Hematopoietic multipotent progenitor cell treated with erythropoietin and hydrocortisone succinate and interleukin-3 and kit ligand, for 6 days (in vitro differentiated cells): Measurements from ENCODE around the gene OR6K3.
"Not testable (repeated sequence)": the region's sequence is repeated elsewhere in the genome, so short reads cannot be mapped to it uniquely, and the experiment has no call there.

ENCODE experiments used
- DNase-seq: peaks from one replicate; pipeline ENCODE4 v3.0.0-alpha.2; 2015

The OR6K3 gene, protein sequence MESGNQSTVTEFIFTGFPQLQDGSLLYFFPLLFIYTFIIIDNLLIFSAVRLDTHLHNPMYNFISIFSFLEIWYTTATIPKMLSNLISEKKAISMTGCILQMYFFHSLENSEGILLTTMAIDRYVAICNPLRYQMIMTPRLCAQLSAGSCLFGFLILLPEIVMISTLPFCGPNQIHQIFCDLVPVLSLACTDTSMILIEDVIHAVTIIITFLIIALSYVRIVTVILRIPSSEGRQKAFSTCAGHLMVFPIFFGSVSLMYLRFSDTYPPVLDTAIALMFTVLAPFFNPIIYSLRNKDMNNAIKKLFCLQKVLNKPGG

DNA sequence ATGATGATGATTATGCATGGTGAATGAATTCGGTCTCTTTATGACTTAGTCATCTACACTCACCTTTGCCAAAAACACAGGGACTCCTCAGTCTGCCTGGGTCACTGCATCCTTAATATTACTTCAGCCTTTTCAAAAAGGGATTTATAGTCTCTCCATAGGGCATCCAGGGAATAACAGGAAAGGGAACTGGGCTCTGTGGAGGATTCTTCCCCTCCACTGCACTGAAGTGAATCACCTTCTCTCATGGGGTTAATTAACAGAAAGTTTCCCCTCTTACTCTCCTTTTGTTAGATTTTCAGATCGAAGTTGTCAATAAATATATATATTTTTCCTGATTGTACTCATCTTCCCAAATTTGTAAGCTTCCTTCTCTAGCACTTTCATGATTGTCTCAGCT is at the start of gene OR6K3:
Gene OR6K3 (minus strand): TSS at position 101 of the 400 bp plus-strand sequence. CDS start 2,605 bp downstream, outside the sequence.
- no peak for DNase-seq

- DNase-seq, result no peak
Observed at GRCh38 chr1:158754420-158754819, 33.9 kb upstream of the OR6K3 start, which contains the start of gene OR6K6. OR6K6 (plus strand) TSS chr1:158754720; CDS start chr1:158754888, 168 bp downstream.

DNA sequence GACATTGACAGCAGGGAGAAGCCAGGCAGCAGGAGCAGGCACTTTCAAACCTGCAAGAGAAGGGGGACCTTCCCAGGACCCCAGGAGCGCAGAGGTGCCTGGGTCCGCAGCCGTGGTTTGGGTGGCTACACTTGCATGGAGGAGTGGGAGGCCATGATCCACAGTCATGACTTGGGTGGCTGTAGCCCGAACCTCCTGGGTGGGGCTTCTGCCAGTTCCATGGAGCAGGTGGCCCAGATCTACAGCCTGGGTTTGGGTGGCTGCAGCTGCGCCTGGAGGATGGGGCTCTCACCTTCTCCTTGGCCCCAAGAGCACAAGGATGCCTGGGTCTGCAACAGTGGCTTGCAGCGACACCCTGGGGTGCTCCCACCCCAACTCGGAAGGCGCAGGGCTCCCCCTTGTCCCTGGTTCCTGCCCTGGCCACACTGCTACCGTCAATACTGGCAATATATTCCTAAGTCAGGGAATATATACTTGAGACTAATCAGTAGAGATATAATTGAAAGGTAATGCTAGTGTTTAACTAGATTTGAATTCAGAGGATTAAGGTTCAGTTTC is 31.7 kb upstream of the OR6K3 start:
- no peak for DNase-seq

DNA sequence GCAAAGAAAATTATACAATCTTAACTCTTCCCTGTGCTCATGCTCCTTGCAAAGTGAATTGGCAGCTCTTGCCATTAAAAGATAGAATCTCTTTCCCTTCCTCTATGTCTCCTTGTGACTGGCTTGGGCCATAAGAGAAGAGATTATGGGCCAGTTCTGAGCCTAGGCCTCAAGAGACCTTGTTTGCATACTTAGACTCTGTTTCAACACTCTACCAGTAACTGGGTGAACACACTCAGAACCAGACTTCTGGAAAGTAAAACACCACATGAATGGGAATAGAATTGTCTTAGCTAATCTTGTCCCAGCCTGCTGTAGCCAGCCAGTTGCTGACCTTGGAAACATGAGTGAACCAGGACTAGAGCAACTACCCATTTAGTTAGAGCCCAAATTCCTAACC is 15.3 kb upstream of the OR6K3 start:
- no peak for DNase-seq

GRCh38 chr1:158732524-158732923 is 12.0 kb upstream of the OR6K3 start:
- peak; percentile 37 for DNase-seq

- no peak for DNase-seq
Observed at GRCh38 chr1:158731707-158732106, 11.2 kb upstream of the OR6K3 start.

DNA sequence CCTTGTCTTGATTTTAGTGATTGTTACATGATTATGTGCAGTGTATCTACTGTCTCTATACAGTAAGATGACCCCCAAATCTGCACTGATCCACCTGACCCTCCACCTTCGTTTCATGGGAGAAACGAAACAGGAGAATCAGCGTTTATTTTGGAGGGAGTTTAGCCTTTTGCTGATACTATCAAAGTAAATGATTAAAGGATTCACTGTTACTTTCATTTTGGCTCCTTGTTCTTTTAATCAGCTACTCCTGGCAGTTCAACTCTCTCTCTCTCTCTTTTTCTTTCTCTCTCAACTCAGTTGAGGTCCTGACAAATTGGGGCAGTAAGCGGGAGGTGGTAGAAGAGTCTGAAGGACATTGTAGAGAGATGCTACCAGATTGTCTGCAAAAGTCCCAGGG is 9.9 kb upstream of the OR6K3 start:
- DNase-seq, result no peak

- no peak for DNase-seq
Observed at GRCh38 chr1:158728510-158729225, 8.1 kb upstream of the OR6K3 start.

- no peak for DNase-seq
Observed at GRCh38 chr1:158724442-158724841, 3.9 kb upstream of the OR6K3 start.

DNA sequence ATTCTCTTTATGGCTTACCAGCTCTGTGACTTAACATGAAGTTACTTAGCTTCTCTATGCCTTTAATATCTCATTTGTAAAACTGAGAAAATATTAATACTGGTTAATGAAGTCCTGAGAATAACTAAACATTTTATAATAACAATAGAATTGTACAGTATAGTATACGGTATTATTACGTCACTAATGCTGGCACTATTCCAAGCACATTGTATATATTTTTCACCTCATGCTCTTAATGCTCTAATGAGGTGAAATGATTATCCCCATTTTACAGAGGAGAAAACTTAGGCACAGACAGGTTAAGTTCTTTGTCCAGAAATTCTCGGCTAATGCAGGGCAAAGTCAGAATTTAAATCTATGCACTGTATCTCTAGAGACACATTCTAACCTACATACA is 856 bp downstream of the OR6K3 start:
- no peak for DNase-seq

GRCh38 chr1:158717344-158717743 is 3.2 kb downstream of the OR6K3 start:
- DNase-seq, result no peak

GRCh38 chr1:158716335-158716734 is 4.2 kb downstream of the OR6K3 start:
- no peak for DNase-seq

DNA sequence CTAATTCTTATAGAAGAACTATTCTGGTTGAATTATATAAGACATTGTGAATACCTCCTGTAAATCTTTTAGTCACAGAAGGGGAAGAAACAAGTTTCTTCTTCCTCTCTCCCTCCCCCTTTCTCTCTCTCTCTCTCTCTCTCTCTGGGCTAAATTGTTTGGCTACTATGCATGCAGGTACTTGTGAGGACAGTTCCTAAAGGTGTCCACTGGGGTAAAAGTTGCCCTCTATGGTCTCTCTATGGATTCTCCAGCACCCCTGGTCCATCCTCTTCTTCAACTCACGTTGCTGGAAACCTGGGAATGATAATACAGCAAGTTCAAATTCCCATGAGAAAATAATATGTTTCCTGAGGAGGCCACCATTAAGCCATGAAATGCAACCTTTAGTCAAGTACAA is 5.8 kb downstream of the OR6K3 start:
- no peak for DNase-seq

DNA sequence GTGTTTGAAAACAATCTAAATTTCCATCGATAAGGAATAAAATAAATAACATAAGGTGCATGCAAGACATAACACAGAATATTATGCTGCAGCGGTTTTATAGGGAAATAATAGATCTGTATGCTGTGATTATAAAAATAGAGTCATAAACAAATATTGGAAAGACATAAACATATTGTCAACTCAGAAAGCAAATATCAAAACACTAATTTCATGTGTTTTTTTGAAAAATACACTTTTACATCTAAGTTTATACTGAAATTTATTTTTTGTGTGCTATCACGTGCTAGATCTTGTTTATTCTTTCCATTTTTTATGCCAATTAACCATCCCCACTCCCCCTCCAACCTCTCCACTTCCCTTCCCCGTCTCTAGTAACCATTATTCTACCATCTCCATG is 9.4 kb downstream of the OR6K3 start:
- DNase-seq, result no peak

GRCh38 chr1:158706096-158706495 is 14.4 kb downstream of the OR6K3 start:
- no peak for DNase-seq

GRCh38 chr1:158700552-158700951 is 20.0 kb downstream of the OR6K3 start, which contains the start of gene OR6K2:
OR6K2 (minus strand) TSS chr1:158700652; CDS start chr1:158700652, 0 bp downstream.
- DNase-seq, result no peak

- DNase-seq, result peak; percentile 63
Observed at GRCh38 chr1:158694596-158694995, 25.9 kb downstream of the OR6K3 start.

GRCh38 chr1:158692356-158692755 is 28.2 kb downstream of the OR6K3 start:
- no peak for DNase-seq

- peak; percentile 96 for DNase-seq
Observed at GRCh38 chr1:158691907-158692306, 28.6 kb downstream of the OR6K3 start.

- DNase-seq, result not testable (repeated sequence)
Observed at GRCh38 chr1:158691149-158691548, 29.4 kb downstream of the OR6K3 start.

- no peak for DNase-seq
Observed at GRCh38 chr1:158689875-158690274, 30.6 kb downstream of the OR6K3 start.

DNA sequence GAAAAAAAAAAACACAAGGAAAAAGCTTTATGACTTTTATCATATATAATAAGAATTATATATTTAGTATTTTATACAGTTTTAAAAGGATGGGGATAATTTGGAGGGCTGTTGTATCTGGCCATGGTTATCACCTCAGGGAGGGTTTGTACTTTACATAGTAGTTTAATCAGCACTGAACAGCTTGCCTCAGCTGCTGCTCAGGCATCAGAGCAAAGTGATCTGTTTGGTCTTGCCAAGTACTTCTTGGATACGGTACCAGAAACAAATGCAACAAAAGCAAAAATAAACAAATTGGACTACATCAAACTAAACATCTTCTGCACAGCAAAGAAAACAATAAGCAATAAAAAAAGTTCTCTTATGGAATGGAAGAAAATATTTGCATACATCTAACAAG is 31.4 kb downstream of the OR6K3 start:
- DNase-seq, result peak; percentile 93

DNA sequence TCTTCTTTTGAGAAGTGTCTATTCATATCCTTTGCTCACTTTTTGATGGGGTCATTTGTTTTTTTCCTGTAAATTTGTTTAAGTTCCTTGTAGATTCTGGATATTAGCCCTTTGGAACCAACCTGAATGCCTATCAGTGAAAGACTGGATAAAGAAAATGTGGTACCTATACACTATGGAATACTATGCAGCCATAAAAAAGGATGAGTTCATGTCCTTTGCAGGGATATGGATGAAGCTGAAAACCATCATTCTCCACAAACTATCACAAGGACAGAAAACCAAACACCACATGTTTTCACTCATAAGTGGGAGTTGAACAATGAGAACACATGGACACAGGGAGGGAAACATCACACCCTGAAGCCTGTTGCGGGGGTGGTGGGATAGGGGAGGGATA is 32.2 kb downstream of the OR6K3 start:
- DNase-seq, result not testable (repeated sequence)

GRCh38 chr1:158687037-158687436 is 33.5 kb downstream of the OR6K3 start:
- peak; percentile 51 for DNase-seq
